K562 (cell line): ENCODE results near the gene FAM89B. TPM values are rescaled to one million over a fixed set of nuclear protein-coding genes. Genes with fewer than 3 reads are reported as not detected.
A peak's percentile ranks its signal among the peaks of the same experiment; 100 is the strongest.

Experiments
- ATF1 ChIP-seq, 2 experiments: fragments of 450-650 bp in 1 of 2; IDR thresholded peaks; 2 replicates each; pipeline ENCODE4 v1.6.1; 2016; ENCODE audit warnings: missing compliant biosample characterization in 1 of 2, missing genetic modification characterization in 1 of 2
- BRD4 ChIP-seq: fragments of 200-600 bp; sonication (generic); IDR thresholded peaks from 2 replicates; pipeline ENCODE4 v1.6.1; 2017; ENCODE audit warnings: inconsistent platforms
- CBFB ChIP-seq: sonication (generic); formaldehyde crosslinking; IDR thresholded peaks from 2 replicates; pipeline ENCODE4 v1.4.0; 2020; ENCODE audit warnings: mild to moderate bottlenecking, missing genetic modification reagents
- CBX5 ChIP-seq: IDR thresholded peaks from 2 replicates; pipeline ENCODE4 v1.6.1; 2014; ENCODE audit warnings: low read depth, borderline replicate concordance
- DACH1 ChIP-seq: fragments of 450-650 bp; IDR thresholded peaks from 2 replicates; pipeline ENCODE4 v1.6.1; 2018; ENCODE audit not compliant: partially characterized antibody
- ELF4 ChIP-seq: fragments of 450-650 bp; formaldehyde crosslinking; IDR thresholded peaks from 2 replicates; pipeline ENCODE4 v1.4.0; 2022; ENCODE audit warnings: missing genetic modification characterization
- GATAD2A ChIP-seq: fragments of 450-650 bp; IDR thresholded peaks from 2 replicates; pipeline ENCODE4 v1.6.1; 2017
- NR4A1 ChIP-seq, 2 experiments: fragments of 250-450 bp in 1 of 2; fragments of 450-650 bp in 1 of 2; sonication (Bioruptor Pico) in 1 of 2; IDR thresholded peaks; 2 replicates each; pipeline versions ENCODE4 v1.4.0 to v1.6.1; 2016 to 2020; ENCODE audit warnings: mild to moderate bottlenecking in 2 of 2, missing compliant biosample characterization in 1 of 2, missing genetic modification characterization in 1 of 2, moderate library complexity in 1 of 2
- SMAD1 ChIP-seq: fragments of 150-350 bp; IDR thresholded peaks from 2 replicates; pipeline ENCODE4 v1.6.1; 2014; ENCODE audit warnings: low read length, low read depth; ENCODE audit not compliant: partially characterized antibody
- TEAD4 ChIP-seq, 2 experiments: sonication (generic) in 1 of 2; formaldehyde crosslinking in 1 of 2; IDR thresholded peaks; 2 replicates each; pipeline versions ENCODE4 v1.6.1 to v1.8.0; 2012 to 2022; ENCODE audit warnings: borderline replicate concordance in 1 of 2, inconsistent platforms in 1 of 2, low read length in 1 of 2, mild to moderate bottlenecking in 1 of 2, missing genetic modification reagents in 1 of 2
- ZNF124 ChIP-seq: sonication (generic); formaldehyde crosslinking; IDR thresholded peaks from 2 replicates; pipeline ENCODE4 v1.8.1; 2022; ENCODE audit warnings: missing genetic modification reagents
- ZNF143 ChIP-seq: sonication (generic); formaldehyde crosslinking; IDR thresholded peaks from 2 replicates; pipeline ENCODE4 v1.9.0; 2022; ENCODE audit warnings: mild to moderate bottlenecking, missing genetic modification reagents
- polyA plus RNA-seq, 8 experiments: library from polyadenylated mRNA; depleted of rRNA in 4 of 8; stranded (reverse) in 5 of 8; unstranded in 3 of 8; fragments of >200 nt; fragmentation: Nextera tagmentation in 2 of 8; fragmentation: Illumina TruSeq in 1 of 8; extraction: Ambion mirVana in 2 of 8; extraction: Trizol in 1 of 8; gene quantifications; 2 replicates each; pipeline versions ENCODE4 v1.2.1 to v1.2.3, GENCODE V29; 2011 to 2014; ENCODE audit warnings: inconsistent platforms in 1 of 8, missing spikeins in 1 of 8
- total RNA-seq, 7 experiments: library from RNA; depleted of rRNA in 6 of 7; stranded (reverse); fragments of >200 nt in 6 of 7; fragmentation: Illumina TruSeq in 2 of 7; extraction: Trizol in 2 of 7; gene quantifications; 2 replicates each; pipeline versions ENCODE4 v1.2.1 to v1.2.3, GENCODE V29; 2011 to 2021; ENCODE audit warnings: low replicate concordance in 1 of 7
- TF ChIP-seq, protein P1 (sequence below): sonication (generic); formaldehyde crosslinking; IDR thresholded peaks from 2 replicates; pipeline ENCODE4 v1.8.0; 2022; ENCODE audit warnings: mild to moderate bottlenecking, missing genetic modification reagents, borderline replicate concordance
- TF ChIP-seq, protein P2 (sequence below), 2 experiments: fragments of 450-650 bp; IDR thresholded peaks; 2 replicates each; pipeline ENCODE4 v1.6.1; 2018; ENCODE audit warnings: mild to moderate bottlenecking in 2 of 2, low read depth in 1 of 2; ENCODE audit not compliant: partially characterized antibody in 2 of 2
- TF ChIP-seq, protein P3 (sequence below): fragments of 200-800 bp; sonication (Bioruptor generic); IDR thresholded peaks from 2 replicates; pipeline ENCODE4 v1.6.1; 2016; ENCODE audit warnings: missing genetic modification characterization, missing compliant biosample characterization

The FAM89B gene
- total and polyA plus RNA-seq, 9 of the 15 experiments (the other 6 are each of a cell fraction or from before 2014, with no cell fraction given): 0.32 to 27.6 (median 11.9) TPM

- TF ChIP-seq, protein P1, sequence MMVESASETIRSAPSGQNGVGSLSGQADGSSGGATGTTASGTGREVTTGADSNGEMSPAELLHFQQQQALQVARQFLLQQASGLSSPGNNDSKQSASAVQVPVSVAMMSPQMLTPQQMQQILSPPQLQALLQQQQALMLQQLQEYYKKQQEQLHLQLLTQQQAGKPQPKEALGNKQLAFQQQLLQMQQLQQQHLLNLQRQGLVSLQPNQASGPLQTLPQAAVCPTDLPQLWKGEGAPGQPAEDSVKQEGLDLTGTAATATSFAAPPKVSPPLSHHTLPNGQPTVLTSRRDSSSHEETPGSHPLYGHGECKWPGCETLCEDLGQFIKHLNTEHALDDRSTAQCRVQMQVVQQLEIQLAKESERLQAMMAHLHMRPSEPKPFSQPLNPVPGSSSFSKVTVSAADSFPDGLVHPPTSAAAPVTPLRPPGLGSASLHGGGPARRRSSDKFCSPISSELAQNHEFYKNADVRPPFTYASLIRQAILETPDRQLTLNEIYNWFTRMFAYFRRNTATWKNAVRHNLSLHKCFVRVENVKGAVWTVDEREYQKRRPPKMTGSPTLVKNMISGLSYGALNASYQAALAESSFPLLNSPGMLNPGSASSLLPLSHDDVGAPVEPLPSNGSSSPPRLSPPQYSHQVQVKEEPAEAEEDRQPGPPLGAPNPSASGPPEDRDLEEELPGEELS (CRISPR knock-in tag): no peak
- TF ChIP-seq, protein P2, sequence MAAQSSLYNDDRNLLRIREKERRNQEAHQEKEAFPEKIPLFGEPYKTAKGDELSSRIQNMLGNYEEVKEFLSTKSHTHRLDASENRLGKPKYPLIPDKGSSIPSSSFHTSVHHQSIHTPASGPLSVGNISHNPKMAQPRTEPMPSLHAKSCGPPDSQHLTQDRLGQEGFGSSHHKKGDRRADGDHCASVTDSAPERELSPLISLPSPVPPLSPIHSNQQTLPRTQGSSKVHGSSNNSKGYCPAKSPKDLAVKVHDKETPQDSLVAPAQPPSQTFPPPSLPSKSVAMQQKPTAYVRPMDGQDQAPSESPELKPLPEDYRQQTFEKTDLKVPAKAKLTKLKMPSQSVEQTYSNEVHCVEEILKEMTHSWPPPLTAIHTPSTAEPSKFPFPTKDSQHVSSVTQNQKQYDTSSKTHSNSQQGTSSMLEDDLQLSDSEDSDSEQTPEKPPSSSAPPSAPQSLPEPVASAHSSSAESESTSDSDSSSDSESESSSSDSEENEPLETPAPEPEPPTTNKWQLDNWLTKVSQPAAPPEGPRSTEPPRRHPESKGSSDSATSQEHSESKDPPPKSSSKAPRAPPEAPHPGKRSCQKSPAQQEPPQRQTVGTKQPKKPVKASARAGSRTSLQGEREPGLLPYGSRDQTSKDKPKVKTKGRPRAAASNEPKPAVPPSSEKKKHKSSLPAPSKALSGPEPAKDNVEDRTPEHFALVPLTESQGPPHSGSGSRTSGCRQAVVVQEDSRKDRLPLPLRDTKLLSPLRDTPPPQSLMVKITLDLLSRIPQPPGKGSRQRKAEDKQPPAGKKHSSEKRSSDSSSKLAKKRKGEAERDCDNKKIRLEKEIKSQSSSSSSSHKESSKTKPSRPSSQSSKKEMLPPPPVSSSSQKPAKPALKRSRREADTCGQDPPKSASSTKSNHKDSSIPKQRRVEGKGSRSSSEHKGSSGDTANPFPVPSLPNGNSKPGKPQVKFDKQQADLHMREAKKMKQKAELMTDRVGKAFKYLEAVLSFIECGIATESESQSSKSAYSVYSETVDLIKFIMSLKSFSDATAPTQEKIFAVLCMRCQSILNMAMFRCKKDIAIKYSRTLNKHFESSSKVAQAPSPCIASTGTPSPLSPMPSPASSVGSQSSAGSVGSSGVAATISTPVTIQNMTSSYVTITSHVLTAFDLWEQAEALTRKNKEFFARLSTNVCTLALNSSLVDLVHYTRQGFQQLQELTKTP (IDR thresholded peaks at IDR 0.05; ENCODE audit: low read depth in 1 of 2, partially characterized antibody in 2 of 2): no peak
- TF ChIP-seq CBX5 (no peak), SMAD1 (no peak), ZNF124 (CRISPR knock-in tag) (no peak), DACH1 (no peak), ATF1 (CRISPR knock-in tag; IDR thresholded peaks at IDR 0.05) (no peak), ATF1 (tag; IDR thresholded peaks at IDR 0.05) (peak; percentile 69), BRD4 (no peak), ZNF143 (CRISPR knock-in tag) (peak; percentile 20; the same call in 1 of the 2 replicates), TEAD4 (IDR thresholded peaks at IDR 0.05; ENCODE audit: low read length) (no peak), TEAD4 (CRISPR knock-in tag; IDR thresholded peaks at IDR 0.05; ENCODE audit: borderline replicate concordance) (no peak), CBFB (CRISPR knock-in tag) (no peak), NR4A1 (CRISPR knock-in tag; IDR thresholded peaks at IDR 0.05) (no peak), NR4A1 (tag; IDR thresholded peaks at IDR 0.05) (no peak), ELF4 (no peak), GATAD2A (no peak)
- TF ChIP-seq, protein P3, sequence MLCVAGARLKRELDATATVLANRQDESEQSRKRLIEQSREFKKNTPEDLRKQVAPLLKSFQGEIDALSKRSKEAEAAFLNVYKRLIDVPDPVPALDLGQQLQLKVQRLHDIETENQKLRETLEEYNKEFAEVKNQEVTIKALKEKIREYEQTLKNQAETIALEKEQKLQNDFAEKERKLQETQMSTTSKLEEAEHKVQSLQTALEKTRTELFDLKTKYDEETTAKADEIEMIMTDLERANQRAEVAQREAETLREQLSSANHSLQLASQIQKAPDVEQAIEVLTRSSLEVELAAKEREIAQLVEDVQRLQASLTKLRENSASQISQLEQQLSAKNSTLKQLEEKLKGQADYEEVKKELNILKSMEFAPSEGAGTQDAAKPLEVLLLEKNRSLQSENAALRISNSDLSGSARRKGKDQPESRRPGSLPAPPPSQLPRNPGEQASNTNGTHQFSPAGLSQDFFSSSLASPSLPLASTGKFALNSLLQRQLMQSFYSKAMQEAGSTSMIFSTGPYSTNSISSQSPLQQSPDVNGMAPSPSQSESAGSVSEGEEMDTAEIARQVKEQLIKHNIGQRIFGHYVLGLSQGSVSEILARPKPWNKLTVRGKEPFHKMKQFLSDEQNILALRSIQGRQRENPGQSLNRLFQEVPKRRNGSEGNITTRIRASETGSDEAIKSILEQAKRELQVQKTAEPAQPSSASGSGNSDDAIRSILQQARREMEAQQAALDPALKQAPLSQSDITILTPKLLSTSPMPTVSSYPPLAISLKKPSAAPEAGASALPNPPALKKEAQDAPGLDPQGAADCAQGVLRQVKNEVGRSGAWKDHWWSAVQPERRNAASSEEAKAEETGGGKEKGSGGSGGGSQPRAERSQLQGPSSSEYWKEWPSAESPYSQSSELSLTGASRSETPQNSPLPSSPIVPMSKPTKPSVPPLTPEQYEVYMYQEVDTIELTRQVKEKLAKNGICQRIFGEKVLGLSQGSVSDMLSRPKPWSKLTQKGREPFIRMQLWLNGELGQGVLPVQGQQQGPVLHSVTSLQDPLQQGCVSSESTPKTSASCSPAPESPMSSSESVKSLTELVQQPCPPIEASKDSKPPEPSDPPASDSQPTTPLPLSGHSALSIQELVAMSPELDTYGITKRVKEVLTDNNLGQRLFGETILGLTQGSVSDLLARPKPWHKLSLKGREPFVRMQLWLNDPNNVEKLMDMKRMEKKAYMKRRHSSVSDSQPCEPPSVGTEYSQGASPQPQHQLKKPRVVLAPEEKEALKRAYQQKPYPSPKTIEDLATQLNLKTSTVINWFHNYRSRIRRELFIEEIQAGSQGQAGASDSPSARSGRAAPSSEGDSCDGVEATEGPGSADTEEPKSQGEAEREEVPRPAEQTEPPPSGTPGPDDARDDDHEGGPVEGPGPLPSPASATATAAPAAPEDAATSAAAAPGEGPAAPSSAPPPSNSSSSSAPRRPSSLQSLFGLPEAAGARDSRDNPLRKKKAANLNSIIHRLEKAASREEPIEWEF (CRISPR knock-in tag): no peak
These were observed 47.4 kb upstream of the FAM89B start, which contains the start of gene SCYL1 (continued) for GRCh38 chr11:65524741-65525545.
